SU-DHL-6 (cell line): ENCODE results near the gene COL15A1.

Experiments used
- CTCF ChIP-seq: fragments of 200-600 bp; sonication (generic); IDR thresholded peaks from one replicate; pipeline ENCODE4 v1.5.1; 2017; ENCODE audit warnings: antibody characterized with exemption, mild to moderate bottlenecking, low read length, moderate library complexity; ENCODE audit not compliant: insufficient read depth, poor library complexity, severe bottlenecking
- EZH2phosphoT487 ChIP-seq: fragments of 200-600 bp; sonication (generic), shearing (Covaris generic); conservative IDR thresholded peaks from 2 replicates; pipeline ENCODE4 v1.6.1; 2018; ENCODE audit warnings: mild to moderate bottlenecking, antibody characterized with exemption, low read length, moderate library complexity, mixed read lengths

- TF ChIP-seq CTCF (no peak), EZH2phosphoT487 (no peak)
Measured at GRCh38 chr9:98977246-98977714, 33.6 kb downstream of the COL15A1 start.
